DND-41 (cell line): Measurements from ENCODE around the gene NANOG.
"Not testable (repeated sequence)": the region's sequence is repeated elsewhere in the genome, so short reads cannot be mapped to it uniquely, and the experiment has no call there.

Source experiments
- CTCF ChIP-seq: IDR thresholded peaks from 2 replicates; pipeline ENCODE4 v1.5.1; 2012; ENCODE audit warnings: borderline replicate concordance, low read length, moderate library complexity, mild to moderate bottlenecking; ENCODE audit not compliant: poor library complexity, severe bottlenecking; ENCODE audit errors: extremely low read depth
- EZH2 ChIP-seq: IDR thresholded peaks from 3 replicates; pipeline ENCODE4 v1.6.1; 2012; ENCODE audit warnings: borderline replicate concordance, low read depth, mild to moderate bottlenecking, moderate library complexity, low read length, inconsistent platforms; ENCODE audit not compliant: severe bottlenecking

- not testable (repeated sequence) for TF ChIP-seq CTCF, EZH2
These were observed 58.3 kb downstream of the NANOG start for GRCh38 chr12:7847226-7848097.
